Subcutaneous abdominal adipose tissue (tissue), 5 donors: ENCODE data around the gene WDR18.
A peak's percentile ranks its signal among the peaks of the same experiment; 100 is the strongest.

Experiments
- H3K27ac ChIP-seq: one replicate; pipeline ENCODE4 v1.7.0; 2013; ENCODE audit warnings: low read depth, mild to moderate bottlenecking, inconsistent platforms, low read length, moderate library complexity
- H3K27me3 ChIP-seq, 5 donors: one replicate each; pipeline ENCODE4 v1.7.0; 2013; ENCODE audit warnings: low read length in 5 of 5, inconsistent platforms in 1 of 5; ENCODE audit not compliant: control insufficient read depth in 5 of 5, insufficient read depth in 4 of 5
- H3K36me3 ChIP-seq, 5 donors: one replicate each; pipeline ENCODE4 v1.7.0; 2013; ENCODE audit warnings: low read length in 5 of 5; ENCODE audit not compliant: control insufficient read depth in 5 of 5, insufficient read depth in 5 of 5
- H3K4me1 ChIP-seq, 5 donors: one replicate each; pipeline ENCODE4 v1.7.0; 2013; ENCODE audit warnings: low read length in 5 of 5, mild to moderate bottlenecking in 3 of 5, moderate library complexity in 1 of 5; ENCODE audit not compliant: control insufficient read depth in 5 of 5, insufficient read depth in 5 of 5
- H3K4me3 ChIP-seq, 5 donors: one replicate each; pipeline ENCODE4 v1.7.0; 2013; ENCODE audit warnings: low read length in 5 of 5, low read depth in 1 of 5
- H3K9ac ChIP-seq, 5 donors: one replicate each; pipeline ENCODE4 v1.7.0; 2013; ENCODE audit warnings: low read length in 5 of 5, mild to moderate bottlenecking in 4 of 5, moderate library complexity in 3 of 5
- H3K9me3 ChIP-seq, 5 donors: one replicate each; pipeline ENCODE4 v1.7.0; 2013; ENCODE audit warnings: low read length in 5 of 5; ENCODE audit not compliant: control insufficient read depth in 5 of 5
- donor health status: healthy.
- donor health status: healthy.
- donor health status: healthy.
- donor health status: healthy.
- donor health status: healthy.

The WDR18 gene

GRCh38 chr19:1027650-1028061 is 43.5 kb downstream of the WDR18 start:
- Histone ChIP-seq H3K4me1 (peaks cover 0 to 37% (median 29%) of the 10 kb centered on the region in 5 donors), H3K4me3 (peak overlapping the region; percentile 75 to 86 (median 81)), H3K36me3 (peaks cover 0 to 16% (median 9%) of the 10 kb centered on the region in 5 donors), H3K27ac (peak overlapping the region; percentile 78), H3K9me3 (no peaks in the 10 kb centered on the region), H3K27me3 (no peaks in the 10 kb centered on the region), H3K9ac (peak overlapping the region in 4 of 5 donors; percentile 35 to 85 (median 69))

- H3K36me3 ChIP-seq = peaks cover 0 to 21% (median 13%) of the 10 kb centered on the region in 5 donors
- no peaks in the 10 kb centered on the region for H3K27me3 ChIP-seq
- H3K4me3 ChIP-seq = peak overlapping the region in 4 of 5 donors; percentile 75 to 86 (median 82)
- peak overlapping the region in 4 of 5 donors; percentile 35 to 73 (median 72) for H3K9ac ChIP-seq
- H3K4me1 ChIP-seq = peaks cover 0 to 37% (median 29%) of the 10 kb centered on the region in 5 donors
- H3K27ac ChIP-seq = peak overlapping the region; percentile 78
- H3K9me3 ChIP-seq = no peaks in the 10 kb centered on the region
Measured at GRCh38 chr19:1028062-1028926, 44.1 kb downstream of the WDR18 start.

GRCh38 chr19:1032264-1032867 is 48.2 kb downstream of the WDR18 start:
- H3K36me3 ChIP-seq = peaks cover 0 to 33% (median 26%) of the 10 kb centered on the region in 5 donors
- no peak overlapping the region for H3K27ac ChIP-seq
- no peak overlapping the region for H3K9ac ChIP-seq
- no peaks in the 10 kb centered on the region for H3K27me3 ChIP-seq
- no peak overlapping the region for H3K4me3 ChIP-seq
- peaks cover 0 to 23% (median 18%) of the 10 kb centered on the region in 5 donors for H3K4me1 ChIP-seq
- no peaks in the 10 kb centered on the region for H3K9me3 ChIP-seq

GRCh38 chr19:1035998-1036621 is 52.0 kb downstream of the WDR18 start:
- Histone ChIP-seq H3K4me3 (no peak overlapping the region), H3K36me3 (peaks cover 0 to 32% (median 25%) of the 10 kb centered on the region in 5 donors), H3K9me3 (no peaks in the 10 kb centered on the region), H3K27ac (no peak overlapping the region), H3K27me3 (no peaks in the 10 kb centered on the region), H3K4me1 (peaks cover 0 to 37% (median 30%) of the 10 kb centered on the region in 5 donors), H3K9ac (no peak overlapping the region)

GRCh38 chr19:1037621-1038064 is 53.5 kb downstream of the WDR18 start:
- Histone ChIP-seq H3K36me3 (peaks cover 0 to 22% (median 20%) of the 10 kb centered on the region in 5 donors), H3K9ac (no peak overlapping the region), H3K27me3 (no peaks in the 10 kb centered on the region), H3K4me3 (no peak overlapping the region), H3K4me1 (peaks cover 0 to 53% (median 45%) of the 10 kb centered on the region in 5 donors), H3K9me3 (no peaks in the 10 kb centered on the region), H3K27ac (no peak overlapping the region)

GRCh38 chr19:1038978-1039645 is 55.0 kb downstream of the WDR18 start:
- Histone ChIP-seq H3K4me1 (peaks cover 0 to 59% (median 54%) of the 10 kb centered on the region in 5 donors), H3K9me3 (no peaks in the 10 kb centered on the region), H3K4me3 (peak overlapping the region in 3 of 5 donors; percentile 36 to 81 (median 81)), H3K9ac (peak overlapping the region in 2 of 5 donors; percentile 11 to 13), H3K27me3 (no peaks in the 10 kb centered on the region), H3K27ac (no peak overlapping the region), H3K36me3 (peaks cover 0 to 16% (median 13%) of the 10 kb centered on the region in 5 donors)

- no peaks in the 10 kb centered on the region for H3K9me3 ChIP-seq
- H3K27me3 ChIP-seq = no peaks in the 10 kb centered on the region
- H3K9ac ChIP-seq = peak within 1 kb of the TSS in 4 of 5 donors; percentile 43 to 73 (median 64)
- peak within 1 kb of the TSS; percentile 65 for H3K27ac ChIP-seq
- peaks cover 0 to 59% (median 54%) of the 10 kb centered on the region in 5 donors for H3K4me1 ChIP-seq
- H3K4me3 ChIP-seq = peak within 1 kb of the TSS; percentile 67 to 86 (median 81)
- H3K36me3 ChIP-seq = peaks cover 0 to 20% (median 15%) of the 10 kb centered on the region in 5 donors
Measured at GRCh38 chr19:1039646-1040475, 55.7 kb downstream of the WDR18 start, which contains the start of gene ABCA7. Gene ABCA7 (plus strand): TSS chr19:1040107. CDS start chr19:1041362, 1,255 bp downstream.

GRCh38 chr19:1040476-1041271 is 56.5 kb downstream of the WDR18 start:
- Histone ChIP-seq H3K27ac (peak overlapping the region; percentile 65), H3K4me3 (peak overlapping the region; percentile 67 to 86 (median 81)), H3K9me3 (no peaks in the 10 kb centered on the region), H3K4me1 (peaks cover 0 to 59% (median 54%) of the 10 kb centered on the region in 5 donors), H3K27me3 (no peaks in the 10 kb centered on the region), H3K9ac (peak overlapping the region in 4 of 5 donors; percentile 43 to 73 (median 64)), H3K36me3 (peaks cover 0 to 20% (median 10%) of the 10 kb centered on the region in 5 donors)
